SK-N-SH (cell line): Measurements from ENCODE around the gene EIF3K. TPM values are rescaled to one million over a fixed set of nuclear protein-coding genes. Genes with fewer than 3 reads are reported as not detected.

Experiments used
- CTCF ChIA-PET: fragments of 300-600, 350-600 bp; formaldehyde crosslinking; extraction: SDS; loops from one replicate; lab custom pipeline; 2021; lab: Yijun Ruan, JAX
- POLR2A ChIA-PET: fragments of 350-600 bp; sonication (Branson Sonifier 250); formaldehyde crosslinking; extraction: SDS; loops from one replicate; lab custom pipeline; 2020; ENCODE audit warnings: antibody characterized with exemption, inconsistent platforms; lab: Yijun Ruan, JAX
- DNase-seq: peaks from one replicate; pipeline ENCODE4 v3.0.0; 2012
- H2AFZ ChIP-seq: fragments of 200-600 bp; sonication (generic); 2 replicates; pipeline ENCODE4 v1.8.1; 2016; ENCODE audit warnings: antibody characterized with exemption, mild to moderate bottlenecking, low read depth
- H3F3A ChIP-seq: fragments of 200-600 bp; sonication (generic); replicated peaks from 2 replicates; pipeline ENCODE3; 2016; ENCODE audit warnings: antibody characterized with exemption, mild to moderate bottlenecking; ENCODE audit not compliant: insufficient read depth
- H3K27ac ChIP-seq, 2 experiments: fragments of 200-500 bp in 1 of 2; fragments of 200-600 bp in 1 of 2; sonication (Bioruptor generic) in 1 of 2; sonication (generic), shearing (Covaris generic) in 1 of 2; 2 replicates each; pipeline versions ENCODE4 v1.5.1 to v1.6.1; 2014 to 2016; ENCODE audit warnings: low read depth in 2 of 2, inconsistent platforms in 1 of 2, low read length in 1 of 2, mild to moderate bottlenecking in 1 of 2, mixed read lengths in 1 of 2
- H3K27me3 ChIP-seq: fragments of 200-600 bp; sonication (generic), shearing (Covaris generic); 2 replicates; pipeline ENCODE4 v1.6.1; 2016; ENCODE audit warnings: mixed run types; ENCODE audit not compliant: insufficient read depth
- H3K36me3 ChIP-seq, 2 experiments: fragments of 200-500 bp in 1 of 2; fragments of 200-600 bp in 1 of 2; sonication (Bioruptor generic) in 1 of 2; sonication (generic) in 1 of 2; replicated peaks in 1 of 2; 2 replicates each; pipeline versions ENCODE3 to v1.5.1; 2014 to 2016; ENCODE audit warnings: low read length in 1 of 2, mild to moderate bottlenecking in 1 of 2; ENCODE audit not compliant: insufficient read depth in 2 of 2, control insufficient read depth in 1 of 2
- H3K4me1 ChIP-seq, 2 experiments: fragments of 200-500 bp in 1 of 2; fragments of 200-600 bp in 1 of 2; sonication (Bioruptor generic) in 1 of 2; sonication (generic), shearing (Covaris generic) in 1 of 2; 2 replicates each; pipeline versions ENCODE4 v1.5.1 to v1.6.1; 2014 to 2016; ENCODE audit warnings: low read depth in 1 of 2, low read length in 1 of 2, mixed run types in 1 of 2; ENCODE audit not compliant: insufficient read depth in 2 of 2, control insufficient read depth in 1 of 2
- H3K4me2 ChIP-seq: fragments of 200-600 bp; sonication (generic), shearing (Covaris generic); 2 replicates; pipeline ENCODE4 v1.6.1; 2017; ENCODE audit warnings: mixed run types
- H3K4me3 ChIP-seq, 2 experiments: fragments of 200-500 bp in 1 of 2; fragments of 200-600 bp in 1 of 2; sonication (Bioruptor generic) in 1 of 2; sonication (generic), shearing (Covaris generic) in 1 of 2; 2 replicates each; pipeline versions ENCODE4 v1.5.1 to v1.8.1; 2014 to 2016; ENCODE audit warnings: low read depth in 2 of 2, inconsistent platforms in 1 of 2, low read length in 1 of 2, mild to moderate bottlenecking in 1 of 2, mixed read lengths in 1 of 2, moderate library complexity in 1 of 2
- H3K79me2 ChIP-seq: fragments of 200-600 bp; sonication (generic); 2 replicates; pipeline ENCODE4 v1.8.1; 2017; ENCODE audit warnings: mild to moderate bottlenecking; ENCODE audit not compliant: insufficient read depth
- H3K9ac ChIP-seq: fragments of 200-600 bp; sonication (generic); 2 replicates; pipeline ENCODE4 v1.6.1; 2017; ENCODE audit warnings: mixed run types
- H3K9me2 ChIP-seq: fragments of 200-600 bp; sonication (generic); 2 replicates; pipeline ENCODE4 v1.6.1; 2017; ENCODE audit warnings: mixed run types
- H3K9me3 ChIP-seq: fragments of 200-600 bp; sonication (generic); 2 replicates; pipeline ENCODE4 v1.6.1; 2017; ENCODE audit warnings: mixed run types, mild to moderate bottlenecking, moderate library complexity
- H4K20me1 ChIP-seq: fragments of 200-600 bp; sonication (generic); 2 replicates; pipeline ENCODE4 v1.6.1; 2017; ENCODE audit warnings: mild to moderate bottlenecking, mixed run types; ENCODE audit not compliant: insufficient read depth
- ELF1 ChIP-seq: IDR thresholded peaks from 2 replicates; pipeline ENCODE4 v1.4.0; 2012
- EZH2phosphoT487 ChIP-seq: fragments of 200-600 bp; sonication (generic); IDR thresholded peaks from 2 replicates; pipeline ENCODE4 v1.6.1; 2017; ENCODE audit warnings: low read depth, mixed run types, mild to moderate bottlenecking, antibody characterized with exemption, moderate library complexity, borderline replicate concordance
- FOSL2 ChIP-seq: IDR thresholded peaks from 2 replicates; pipeline ENCODE4 v1.4.0; 2012; ENCODE audit warnings: low read depth, mild to moderate bottlenecking, moderate library complexity, borderline replicate concordance
- FOXM1 ChIP-seq: IDR thresholded peaks from 2 replicates; pipeline ENCODE4 v1.4.0; 2012; ENCODE audit warnings: low read depth, mild to moderate bottlenecking
- GABPA ChIP-seq: IDR thresholded peaks from 2 replicates; pipeline ENCODE4 v1.4.0; 2012; ENCODE audit warnings: low read depth, mild to moderate bottlenecking
- JUND ChIP-seq: IDR thresholded peaks from 2 replicates; pipeline ENCODE4 v1.4.0; 2012
- MAX ChIP-seq: IDR thresholded peaks from 2 replicates; pipeline ENCODE4 v1.4.0; 2012; ENCODE audit warnings: low read depth
- MXI1 ChIP-seq: IDR thresholded peaks from 2 replicates; pipeline ENCODE4 v1.6.1; 2012; ENCODE audit warnings: mild to moderate bottlenecking, low read depth, low read length, improper control_type of control experiment
- TCF12 ChIP-seq: IDR thresholded peaks from 2 replicates; pipeline ENCODE4 v1.4.0; 2012
- WGBS: methylation state at CpG from one replicate; pipeline ENCODE4 v1.1.6; 2017; ENCODE audit warnings: low lambda C conversion rate; 5-methylcytosine and 5-hydroxymethylcytosine counted together
- polyA plus RNA-seq, 3 experiments: library from polyadenylated mRNA; depleted of rRNA; stranded (reverse); fragments of >200 nt; gene quantifications; 2 replicates each; pipeline ENCODE4 v1.2.3, GENCODE V29; 2012
- TF ChIP-seq, protein P1 (sequence below): IDR thresholded peaks from 2 replicates; pipeline ENCODE4 v1.6.1; 2012; ENCODE audit warnings: mild to moderate bottlenecking, low read depth, low read length, moderate library complexity
- TF ChIP-seq, protein P2 (sequence below): IDR thresholded peaks from 2 replicates; pipeline ENCODE4 v1.4.0; 2012; ENCODE audit warnings: low read depth, borderline replicate concordance
- TF ChIP-seq, protein P3 (sequence below): IDR thresholded peaks from 2 replicates; pipeline ENCODE4 v1.4.0; 2012; ENCODE audit warnings: low read depth, borderline replicate concordance

EIF3K gene
- polyA plus RNA-seq, 1 of the 3 experiments (the other 2 are of a cell fraction), result 484 TPM

- H3K9ac ChIP-seq, result no peak overlapping the region
- H2AFZ ChIP-seq, result no peak overlapping the region
- peaks cover 7 to 30% of the 10 kb centered on the region in 2 experiments; a peak in 3 of 4 replicates for H3K4me1 ChIP-seq
- CTCF ChIA-PET, result interaction anchor here (1.0 to 1.4 kb wide), 2 partner anchors 9 to 17 kb away, joined by 3 read pairs; no protein-coding TSS in a partner anchor
- POLR2A ChIA-PET, result no interaction called here
- no peak for DNase-seq
- H3K36me3 ChIP-seq, result peaks cover 5 to 26% of the 10 kb centered on the region in 2 experiments
- peaks cover 97% of the 10 kb centered on the region for H3K79me2 ChIP-seq
- H3F3A ChIP-seq, result peaks cover 30% of the 10 kb centered on the region
- TF ChIP-seq MAX, result no peak
- TF ChIP-seq, protein P1, sequence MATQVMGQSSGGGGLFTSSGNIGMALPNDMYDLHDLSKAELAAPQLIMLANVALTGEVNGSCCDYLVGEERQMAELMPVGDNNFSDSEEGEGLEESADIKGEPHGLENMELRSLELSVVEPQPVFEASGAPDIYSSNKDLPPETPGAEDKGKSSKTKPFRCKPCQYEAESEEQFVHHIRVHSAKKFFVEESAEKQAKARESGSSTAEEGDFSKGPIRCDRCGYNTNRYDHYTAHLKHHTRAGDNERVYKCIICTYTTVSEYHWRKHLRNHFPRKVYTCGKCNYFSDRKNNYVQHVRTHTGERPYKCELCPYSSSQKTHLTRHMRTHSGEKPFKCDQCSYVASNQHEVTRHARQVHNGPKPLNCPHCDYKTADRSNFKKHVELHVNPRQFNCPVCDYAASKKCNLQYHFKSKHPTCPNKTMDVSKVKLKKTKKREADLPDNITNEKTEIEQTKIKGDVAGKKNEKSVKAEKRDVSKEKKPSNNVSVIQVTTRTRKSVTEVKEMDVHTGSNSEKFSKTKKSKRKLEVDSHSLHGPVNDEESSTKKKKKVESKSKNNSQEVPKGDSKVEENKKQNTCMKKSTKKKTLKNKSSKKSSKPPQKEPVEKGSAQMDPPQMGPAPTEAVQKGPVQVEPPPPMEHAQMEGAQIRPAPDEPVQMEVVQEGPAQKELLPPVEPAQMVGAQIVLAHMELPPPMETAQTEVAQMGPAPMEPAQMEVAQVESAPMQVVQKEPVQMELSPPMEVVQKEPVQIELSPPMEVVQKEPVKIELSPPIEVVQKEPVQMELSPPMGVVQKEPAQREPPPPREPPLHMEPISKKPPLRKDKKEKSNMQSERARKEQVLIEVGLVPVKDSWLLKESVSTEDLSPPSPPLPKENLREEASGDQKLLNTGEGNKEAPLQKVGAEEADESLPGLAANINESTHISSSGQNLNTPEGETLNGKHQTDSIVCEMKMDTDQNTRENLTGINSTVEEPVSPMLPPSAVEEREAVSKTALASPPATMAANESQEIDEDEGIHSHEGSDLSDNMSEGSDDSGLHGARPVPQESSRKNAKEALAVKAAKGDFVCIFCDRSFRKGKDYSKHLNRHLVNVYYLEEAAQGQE, result no peak
- TF ChIP-seq ELF1, result no peak
- TF ChIP-seq TCF12, result no peak
- no peak for TF ChIP-seq EZH2phosphoT487
- TF ChIP-seq, protein P2, sequence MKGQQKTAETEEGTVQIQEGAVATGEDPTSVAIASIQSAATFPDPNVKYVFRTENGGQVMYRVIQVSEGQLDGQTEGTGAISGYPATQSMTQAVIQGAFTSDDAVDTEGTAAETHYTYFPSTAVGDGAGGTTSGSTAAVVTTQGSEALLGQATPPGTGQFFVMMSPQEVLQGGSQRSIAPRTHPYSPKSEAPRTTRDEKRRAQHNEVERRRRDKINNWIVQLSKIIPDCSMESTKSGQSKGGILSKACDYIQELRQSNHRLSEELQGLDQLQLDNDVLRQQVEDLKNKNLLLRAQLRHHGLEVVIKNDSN, result no peak
- no peak for TF ChIP-seq FOXM1
- no peak for TF ChIP-seq MXI1
- TF ChIP-seq GABPA, result no peak
- TF ChIP-seq, protein P3, sequence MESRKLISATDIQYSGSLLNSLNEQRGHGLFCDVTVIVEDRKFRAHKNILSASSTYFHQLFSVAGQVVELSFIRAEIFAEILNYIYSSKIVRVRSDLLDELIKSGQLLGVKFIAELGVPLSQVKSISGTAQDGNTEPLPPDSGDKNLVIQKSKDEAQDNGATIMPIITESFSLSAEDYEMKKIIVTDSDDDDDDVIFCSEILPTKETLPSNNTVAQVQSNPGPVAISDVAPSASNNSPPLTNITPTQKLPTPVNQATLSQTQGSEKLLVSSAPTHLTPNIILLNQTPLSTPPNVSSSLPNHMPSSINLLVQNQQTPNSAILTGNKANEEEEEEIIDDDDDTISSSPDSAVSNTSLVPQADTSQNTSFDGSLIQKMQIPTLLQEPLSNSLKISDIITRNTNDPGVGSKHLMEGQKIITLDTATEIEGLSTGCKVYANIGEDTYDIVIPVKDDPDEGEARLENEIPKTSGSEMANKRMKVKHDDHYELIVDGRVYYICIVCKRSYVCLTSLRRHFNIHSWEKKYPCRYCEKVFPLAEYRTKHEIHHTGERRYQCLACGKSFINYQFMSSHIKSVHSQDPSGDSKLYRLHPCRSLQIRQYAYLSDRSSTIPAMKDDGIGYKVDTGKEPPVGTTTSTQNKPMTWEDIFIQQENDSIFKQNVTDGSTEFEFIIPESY, result no peak
- TF ChIP-seq FOSL2, result no peak
- TF ChIP-seq JUND, result no peak
- H3K27me3 ChIP-seq, result no peaks in the 10 kb centered on the region
- WGBS, result 96% methylated on average over 5 of the region's 5 CpGs
- H3K4me3 ChIP-seq, result no peak overlapping the region
- no peaks in the 10 kb centered on the region for H3K9me2 ChIP-seq
- H3K9me3 ChIP-seq, result no peaks in the 10 kb centered on the region
- H4K20me1 ChIP-seq, result peaks cover 84% of the 10 kb centered on the region
- peak overlapping the region in 1 of 2 experiments; percentile 52; a peak in 3 of 4 replicates for H3K27ac ChIP-seq
- peak overlapping the region; percentile 31; the same call in 1 of the 2 replicates for H3K4me2 ChIP-seq
Observed at GRCh38 chr19:38675611-38676010, 56.6 kb downstream of the EIF3K start.
